ENCODE data around the gene EPN2. TPM values are rescaled to one million over a fixed set of nuclear protein-coding genes. Genes with fewer than 3 reads are reported as not detected.

The EPN2 gene
- polyA plus RNA-seq, 3 donors: 8.7 to 27.0 (median 14.2) TPM

DNA sequence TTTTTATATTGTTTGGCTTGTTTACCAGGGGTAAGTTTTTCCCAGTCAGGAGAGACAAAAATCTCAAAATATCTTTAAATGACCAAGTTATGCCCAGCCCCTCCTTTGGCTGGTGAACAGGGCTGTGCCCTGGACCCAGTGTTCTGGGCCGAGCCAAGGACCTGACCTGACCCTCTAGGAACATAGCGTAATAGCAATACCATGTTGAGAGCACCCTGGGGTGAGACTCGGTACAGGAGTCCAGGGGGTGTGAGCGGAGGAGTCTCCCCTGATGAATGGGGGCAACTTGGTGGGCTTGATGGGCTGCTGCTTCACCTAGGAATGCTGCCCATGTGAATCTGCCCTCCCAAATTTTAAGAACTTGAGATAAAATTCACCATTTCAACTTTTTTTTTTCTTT is 77.9 kb downstream of the EPN2 start:
- 94 to 95% (median 94%) methylated on average over 4 of the region's 4 CpGs for WGBS, 3 donors
- H3K27ac ChIP-seq (ENCODE audit: low read depth, low read length): no peak overlapping the region

DNA sequence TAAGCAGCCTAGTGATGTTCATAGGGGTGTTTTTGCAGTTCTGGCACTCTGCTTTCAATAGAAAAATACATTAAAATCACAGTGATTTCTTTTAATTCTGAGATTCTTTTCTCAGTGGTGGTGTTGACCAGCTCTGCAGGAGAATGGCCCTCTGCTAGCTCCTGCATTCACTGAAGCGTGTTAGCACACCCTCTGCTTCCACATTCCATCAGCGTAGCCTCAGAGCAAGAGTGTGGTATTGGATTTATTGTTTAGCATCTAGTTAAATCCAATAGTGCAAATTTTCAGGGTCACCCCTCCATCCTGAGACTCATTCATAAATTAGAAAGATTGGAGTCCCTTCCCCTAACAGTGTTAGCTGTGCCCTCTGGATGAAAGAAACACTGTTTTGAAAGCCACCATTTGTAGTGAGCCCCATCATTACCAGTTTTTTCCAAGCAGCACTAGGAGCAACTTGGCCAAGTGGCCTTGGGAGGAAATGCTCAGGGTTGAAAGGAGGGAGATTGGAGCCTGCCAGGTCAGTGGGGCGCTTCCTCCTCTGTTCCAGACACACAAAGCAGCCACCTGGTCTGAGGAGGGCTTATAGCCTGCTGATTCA is 79.7 kb downstream of the EPN2 start:
- WGBS, 3 donors: 75 to 82% (median 79%) methylated on average over 3 of the region's 3 CpGs
- H3K27ac ChIP-seq (ENCODE audit: low read depth, low read length): no peak overlapping the region

DNA sequence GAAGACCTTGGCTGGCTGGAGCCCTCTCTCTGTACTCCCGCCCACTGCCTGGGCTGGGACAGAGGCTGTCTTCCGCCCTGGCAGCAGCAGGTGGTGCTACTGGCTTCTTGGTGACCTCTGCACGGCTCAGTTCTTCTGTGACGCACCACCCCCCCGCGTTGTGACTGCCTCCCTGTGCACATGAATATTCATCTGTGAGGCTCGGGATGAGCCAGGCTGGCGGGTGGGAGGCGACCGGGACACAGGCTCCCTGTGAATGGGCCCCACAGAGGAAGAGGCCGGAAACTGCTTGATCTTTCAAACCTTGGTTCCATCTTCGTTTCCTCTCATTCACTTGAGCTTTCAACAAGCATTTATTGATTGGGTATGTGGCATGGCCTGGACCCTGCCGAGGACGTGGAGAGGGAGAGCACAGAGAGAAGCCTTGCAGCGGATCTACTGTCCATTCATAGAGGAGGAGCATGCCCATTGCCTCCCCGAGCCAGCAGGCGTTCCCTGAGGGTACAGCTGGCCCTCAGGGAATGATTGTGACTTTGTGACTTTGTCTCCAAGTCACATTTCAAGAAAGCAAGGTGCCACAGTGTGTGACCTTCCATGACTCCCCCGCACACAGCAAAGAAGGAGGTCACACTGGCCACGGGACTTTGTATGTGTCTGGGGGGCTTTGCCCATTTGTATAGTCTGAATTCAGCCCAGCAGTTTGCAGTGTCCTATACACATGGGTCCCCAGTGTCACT is 80.4 kb downstream of the EPN2 start:
- 44 to 58% (median 54%) methylated on average over 19 of the region's 19 CpGs for WGBS, 3 donors
- no peak overlapping the region for H3K27ac ChIP-seq (ENCODE audit: low read depth, low read length)

DNA sequence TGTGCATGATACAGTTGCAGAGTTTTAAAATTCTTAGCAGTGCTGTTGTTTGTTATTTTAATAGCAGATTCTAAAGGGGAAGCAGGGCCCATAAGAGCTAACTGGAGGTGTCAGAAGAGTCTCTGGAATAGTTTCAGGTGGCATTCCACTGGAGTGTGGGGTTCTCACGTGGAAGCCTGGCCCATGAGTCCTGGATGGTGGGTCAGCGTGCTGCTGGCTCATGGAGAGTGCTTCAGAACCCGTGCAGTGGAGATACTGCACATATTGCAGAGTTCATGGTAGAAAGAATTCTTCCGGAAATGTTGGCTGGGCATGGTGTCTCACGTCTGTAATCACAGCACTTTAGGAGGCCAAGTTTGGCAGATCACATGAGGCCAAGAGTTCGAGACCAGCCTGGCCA is 81.4 kb downstream of the EPN2 start:
- WGBS, 3 donors: 87 to 92% (median 91%) methylated on average over 6 of the region's 6 CpGs
- H3K27ac ChIP-seq (ENCODE audit: low read depth, low read length): no peak overlapping the region

DNA sequence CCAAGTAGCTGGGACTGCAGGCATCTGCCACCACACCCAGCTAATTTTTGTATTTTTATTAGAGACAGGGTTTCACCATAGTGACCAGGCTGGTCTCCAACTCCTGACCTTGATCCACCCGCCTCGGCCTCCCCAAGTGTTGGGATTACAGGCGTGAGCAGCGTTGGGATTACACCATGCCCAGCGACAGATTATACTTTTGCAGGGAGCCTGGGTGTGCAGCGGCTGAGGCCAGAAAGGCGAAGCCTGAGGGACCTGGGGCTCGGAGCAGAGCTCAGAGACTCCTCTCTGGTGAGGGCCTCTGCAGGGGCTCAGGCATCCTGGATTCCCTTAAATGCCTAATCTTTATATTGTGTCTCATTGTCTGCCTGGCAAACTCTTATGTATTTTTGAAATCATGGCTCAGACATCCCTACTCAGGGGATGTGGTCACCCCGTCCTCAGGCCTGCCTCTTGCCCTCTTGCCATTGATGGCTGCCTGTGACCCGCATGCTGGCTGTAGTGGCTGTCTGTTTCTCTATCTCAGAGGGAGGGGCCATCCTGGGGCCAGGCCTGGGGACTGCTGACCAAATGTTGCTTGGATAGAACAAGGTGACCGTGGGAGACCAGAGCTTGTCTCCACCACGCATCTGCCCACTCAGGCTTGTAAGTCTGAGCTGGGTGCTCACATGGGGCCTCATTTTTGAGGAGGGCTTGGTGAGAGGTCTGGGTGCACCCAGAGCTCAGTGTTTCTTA is 82.8 kb downstream of the EPN2 start:
- 89 to 94% (median 94%) methylated on average over 12 of the region's 12 CpGs for WGBS, 3 donors
- H3K27ac ChIP-seq (ENCODE audit: low read depth, low read length): no peak overlapping the region

DNA sequence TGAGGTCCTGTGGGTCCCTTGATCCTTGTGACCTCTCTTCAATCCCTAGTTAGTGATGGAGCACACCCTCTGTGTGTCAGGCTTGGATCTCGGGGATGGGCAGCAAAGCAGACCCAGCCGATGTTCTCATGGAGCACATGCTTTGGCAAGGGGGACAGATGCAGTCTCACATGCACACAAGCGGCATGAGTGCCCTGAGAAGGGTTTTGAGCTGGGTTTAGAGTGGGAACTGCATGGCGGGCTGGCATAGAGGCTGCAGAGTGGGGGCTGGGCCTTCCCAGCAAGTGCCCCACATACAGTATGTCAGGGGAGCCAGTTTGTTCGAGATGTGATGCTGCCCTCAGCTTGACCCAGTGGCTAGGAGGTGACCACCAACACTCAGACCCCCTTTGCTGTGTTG is 83.7 kb downstream of the EPN2 start:
- WGBS, 3 donors: 93 to 95% (median 95%) methylated on average over 5 of the region's 5 CpGs
- no peak overlapping the region for H3K27ac ChIP-seq (ENCODE audit: low read depth, low read length)

DNA sequence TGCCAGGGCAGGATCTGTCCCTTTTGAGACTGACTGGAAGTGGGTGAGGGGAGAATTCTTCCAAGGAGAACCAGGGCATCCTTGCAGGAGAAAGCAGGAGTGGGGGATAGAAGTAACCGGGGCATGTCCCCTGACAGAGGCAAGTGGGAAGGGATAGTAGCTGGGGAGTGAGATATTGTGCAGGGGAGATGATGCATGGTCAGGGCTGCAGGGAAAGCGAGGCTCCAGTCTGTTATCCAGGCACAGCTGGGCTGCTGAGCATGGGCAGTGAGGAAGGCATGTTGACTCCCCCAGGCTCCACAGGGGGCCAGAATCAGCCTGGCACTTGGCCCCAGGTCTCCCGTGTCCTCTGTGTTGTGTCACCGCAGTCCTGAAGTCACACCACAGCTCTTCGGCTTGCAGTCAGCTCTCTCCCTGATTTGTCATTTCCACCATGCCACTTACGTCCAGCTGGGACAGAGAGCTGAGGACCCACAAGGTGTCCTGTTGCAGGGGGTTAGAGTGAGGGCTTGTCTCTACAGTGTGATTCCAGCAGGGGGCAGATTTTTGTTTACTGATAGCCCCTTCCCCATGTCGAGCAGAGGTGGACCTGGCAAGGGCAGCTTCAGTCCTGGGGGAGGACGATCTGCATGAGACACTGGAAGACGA is 84.4 kb downstream of the EPN2 start:
- WGBS, 3 donors: 83 to 85% (median 83%) methylated on average over 9 of the region's 9 CpGs

DNA sequence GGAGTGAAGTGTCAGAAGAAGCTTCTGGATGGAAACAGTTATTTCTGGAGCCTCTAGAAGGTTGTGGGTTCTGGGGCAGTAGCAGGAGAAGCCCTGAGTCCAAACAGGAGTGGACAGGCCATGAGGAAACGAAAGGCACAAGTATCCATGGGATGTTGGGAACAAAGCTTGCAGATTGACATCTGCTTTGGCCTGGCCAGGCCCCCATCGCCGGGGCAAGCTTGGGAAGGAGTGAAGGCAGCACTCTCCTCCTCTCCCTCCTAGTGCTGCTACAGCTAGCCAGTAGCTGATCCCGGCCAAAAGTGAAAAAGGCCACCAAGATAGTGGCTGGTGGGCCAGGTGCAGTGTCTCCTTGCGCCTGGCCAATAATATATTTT is 85.0 kb downstream of the EPN2 start:
- 94 to 97% (median 97%) methylated on average over 5 of the region's 5 CpGs for WGBS, 3 donors
- H3K27ac ChIP-seq (ENCODE audit: low read depth, low read length): peak overlapping the region; percentile 6

More for the DNA sequence above, 84.4 kb downstream of the EPN2 start:
- H3K27ac ChIP-seq (ENCODE audit: low read depth, low read length): peak overlapping the region; percentile 6

DNA sequence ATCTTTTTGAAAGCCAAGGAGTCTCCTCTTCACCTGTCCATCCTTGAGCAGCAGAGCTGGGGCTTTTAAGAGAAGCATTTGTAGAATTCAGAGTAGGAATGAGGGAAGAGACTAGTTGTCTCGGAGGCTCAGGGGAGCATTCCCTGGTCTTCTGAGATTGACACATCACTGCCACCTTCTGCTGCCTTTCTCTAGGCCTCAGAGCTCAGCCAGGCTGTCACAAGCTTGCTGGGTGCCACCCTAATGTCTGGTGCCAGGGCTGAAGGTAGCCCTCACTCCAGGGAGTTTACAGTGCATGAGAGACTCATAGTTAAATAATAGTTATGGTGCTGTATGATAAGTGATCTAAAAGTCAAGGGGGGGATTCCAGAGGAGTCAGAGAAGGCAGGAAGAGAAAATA is 85.7 kb downstream of the EPN2 start:
- no peak overlapping the region for H3K27ac ChIP-seq (ENCODE audit: low read depth, low read length)
- 98 to 100% (median 100%) methylated on average over 1 of the region's 1 CpG for WGBS, 3 donors

DNA sequence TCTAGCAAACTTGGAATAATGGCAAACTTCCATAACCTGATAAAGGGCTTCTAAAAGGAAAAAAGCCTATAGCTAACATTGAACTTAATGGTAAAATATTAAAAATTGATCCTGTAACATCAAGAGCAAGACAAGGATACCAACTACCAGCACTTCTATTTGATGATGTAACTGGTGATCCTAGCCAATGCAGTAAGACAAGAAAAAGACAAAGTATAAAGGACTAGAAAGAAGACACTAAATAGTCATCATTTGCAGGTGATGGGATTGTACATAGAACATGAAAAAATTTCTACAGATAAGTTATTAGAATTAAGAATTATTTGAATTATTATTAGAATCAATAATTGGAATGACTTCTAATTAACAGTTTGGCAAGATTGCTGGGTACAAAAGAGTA is 88.4 kb downstream of the EPN2 start:
- no peak overlapping the region for H3K27ac ChIP-seq (ENCODE audit: low read depth, low read length)

DNA sequence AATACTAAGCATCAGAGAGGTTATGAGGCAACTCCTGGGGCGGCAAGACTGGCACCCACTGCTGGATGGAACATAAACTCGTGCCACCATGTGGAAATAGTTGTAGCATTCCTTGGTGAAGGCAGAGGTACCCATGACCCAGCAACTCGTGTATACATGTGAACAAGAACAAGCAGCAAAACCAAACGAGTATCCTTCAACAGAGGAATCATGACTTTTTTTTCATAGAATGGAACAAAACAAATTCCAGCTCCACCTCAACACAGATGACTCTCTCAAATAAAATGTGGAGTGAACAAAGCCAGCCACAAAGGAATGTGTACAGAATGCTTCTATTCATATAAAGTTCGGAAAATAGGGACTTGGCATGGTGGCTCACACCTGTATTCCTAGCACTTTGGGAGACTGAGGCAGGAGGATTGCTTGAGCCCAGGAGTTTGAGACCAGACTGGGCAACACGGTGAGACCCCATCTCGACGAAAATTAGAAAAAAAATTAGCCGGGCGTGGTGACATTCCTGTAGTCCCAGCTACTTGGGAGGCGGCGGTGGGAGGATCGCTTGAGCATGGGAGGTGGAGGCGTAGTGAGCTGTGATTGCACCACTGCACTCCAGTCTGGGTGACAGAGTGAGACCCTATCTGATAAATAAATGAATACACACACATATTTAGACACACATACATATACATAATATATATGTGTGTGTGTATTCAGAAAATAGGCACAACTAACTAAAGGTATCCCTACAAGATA is 90.0 kb downstream of the EPN2 start:
- H3K27ac ChIP-seq (ENCODE audit: low read depth, low read length): no peak overlapping the region

DNA sequence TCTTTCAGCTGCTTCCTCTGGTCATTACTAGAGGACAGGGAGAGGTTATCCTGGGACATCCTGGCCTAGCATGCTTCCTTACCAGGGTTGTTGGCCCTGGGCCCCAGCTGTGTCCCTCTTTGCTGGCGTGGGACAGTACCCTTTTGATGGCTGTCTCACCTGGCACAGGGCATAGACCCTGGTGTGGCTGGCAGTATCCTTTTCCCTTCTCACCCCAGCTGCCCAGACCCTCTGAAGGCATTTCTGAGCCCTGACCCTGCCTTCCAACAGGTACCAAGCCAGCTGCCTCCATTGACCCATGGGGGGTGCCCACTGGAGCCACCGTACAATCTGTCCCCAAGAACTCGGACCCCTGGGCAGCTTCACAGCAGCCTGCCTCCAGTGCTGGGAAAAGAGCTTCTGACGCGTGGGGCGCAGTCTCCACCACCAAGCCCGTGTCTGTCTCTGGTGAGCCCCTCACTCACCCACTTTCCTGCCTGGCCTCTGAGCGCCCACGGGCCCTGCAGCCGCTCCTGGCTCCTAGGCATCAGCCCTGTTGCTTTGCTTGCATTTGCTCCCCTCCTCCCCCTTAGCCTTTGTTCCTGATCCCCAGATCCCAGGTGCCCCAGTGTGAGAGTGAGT is 91.4 kb downstream of the EPN2 start:
- WGBS, 3 donors: 92 to 97% (median 95%) methylated on average over 10 of the region's 10 CpGs
- H3K27ac ChIP-seq (ENCODE audit: low read depth, low read length): no peak overlapping the region

More for the DNA sequence above, 90.0 kb downstream of the EPN2 start:
- WGBS, 3 donors: 88 to 92% (median 88%) methylated on average over 14 of the region's 14 CpGs

DNA sequence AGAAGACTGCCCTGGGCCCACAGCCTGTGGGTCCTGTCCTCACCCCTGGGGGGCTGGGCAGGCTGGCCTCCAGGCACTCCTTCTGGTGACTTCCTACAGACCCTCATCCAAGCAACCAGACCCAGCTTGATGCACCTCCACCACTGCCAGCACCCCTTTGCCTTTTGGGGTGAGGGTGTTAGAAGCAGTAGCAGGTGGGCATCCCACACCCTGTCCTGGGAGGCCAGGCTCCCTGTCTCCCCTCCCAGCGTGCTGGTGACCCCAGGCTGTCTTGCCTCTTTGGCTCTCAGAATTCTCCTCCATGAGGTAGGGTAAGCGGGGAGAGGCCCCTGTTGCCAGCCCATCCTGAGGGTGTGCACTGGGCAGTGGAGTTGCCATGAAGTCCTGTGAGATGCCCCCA is 92.0 kb downstream of the EPN2 start:
- WGBS, 3 donors: 92 to 100% (median 96%) methylated on average over 2 of the region's 2 CpGs
- no peak overlapping the region for H3K27ac ChIP-seq (ENCODE audit: low read depth, low read length)

DNA sequence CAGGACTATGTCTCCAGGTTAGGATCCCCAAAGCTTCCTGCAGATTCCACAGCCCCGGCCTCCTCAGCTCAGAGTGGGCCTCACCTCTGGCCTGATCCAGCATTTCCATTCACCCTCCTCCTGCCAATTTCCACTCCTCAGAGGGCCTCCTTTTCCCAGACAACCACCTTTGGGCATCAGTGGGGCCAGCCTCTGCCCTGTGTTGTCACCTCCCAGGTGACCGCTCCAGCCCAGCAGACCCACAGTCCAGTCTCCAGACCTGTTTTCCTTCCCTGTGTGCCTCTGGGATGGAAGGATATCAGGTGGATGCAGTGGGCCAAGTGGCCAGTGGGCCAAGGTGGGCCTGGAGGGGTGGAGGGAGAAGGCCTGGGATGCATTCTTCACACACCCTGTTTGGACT is 92.7 kb downstream of the EPN2 start:
- WGBS, 3 donors: 94 to 96% (median 96%) methylated on average over 2 of the region's 2 CpGs
- no peak overlapping the region for H3K27ac ChIP-seq (ENCODE audit: low read depth, low read length)

DNA sequence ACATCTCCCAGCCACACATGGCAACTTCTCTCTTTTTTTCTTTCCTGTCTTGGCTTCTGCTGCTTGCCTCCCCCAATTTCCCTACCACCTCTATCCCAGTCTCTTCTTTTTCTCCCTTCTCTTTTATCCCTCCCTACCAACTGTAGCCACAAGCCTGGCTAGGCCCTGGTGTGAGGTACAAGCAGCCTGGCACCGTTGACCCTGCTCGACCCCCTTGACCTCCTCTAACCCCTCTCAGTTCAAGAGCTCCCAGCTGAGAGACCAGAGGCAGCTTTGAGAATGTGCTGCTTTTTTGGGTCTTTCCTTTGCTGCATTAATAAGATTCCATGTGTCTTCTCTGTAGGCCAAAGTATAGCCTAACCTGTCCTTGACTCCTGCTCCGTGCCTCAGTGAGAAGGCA is 93.1 kb downstream of the EPN2 start:
- WGBS, 3 donors: 79 to 88% (median 86%) methylated on average over 3 of the region's 3 CpGs

DNA sequence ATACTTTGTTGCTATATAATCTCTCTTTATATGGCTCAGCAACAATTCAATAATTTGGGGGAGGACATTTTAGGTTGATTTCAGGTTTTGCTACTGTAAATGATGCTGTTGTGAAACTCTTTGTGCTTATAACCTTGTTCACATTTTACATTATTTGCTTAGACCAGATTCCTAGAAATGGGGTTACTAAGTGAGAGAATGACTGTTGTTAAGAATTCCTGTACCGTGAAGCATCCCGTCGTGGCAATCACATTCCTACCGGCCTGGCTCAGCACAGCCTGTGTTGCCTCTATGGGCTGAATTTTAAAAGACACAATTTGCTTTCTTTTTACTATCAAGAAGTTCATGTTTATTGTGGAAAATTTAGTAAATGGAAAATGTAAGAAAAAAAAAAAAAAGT is 94.0 kb downstream of the EPN2 start:
- no peak overlapping the region for H3K27ac ChIP-seq (ENCODE audit: low read depth, low read length)
- 75 to 93% (median 84%) methylated on average over 4 of the region's 4 CpGs for WGBS, 3 donors

More for the DNA sequence above, 93.1 kb downstream of the EPN2 start:
- no peak overlapping the region for H3K27ac ChIP-seq (ENCODE audit: low read depth, low read length)

DNA sequence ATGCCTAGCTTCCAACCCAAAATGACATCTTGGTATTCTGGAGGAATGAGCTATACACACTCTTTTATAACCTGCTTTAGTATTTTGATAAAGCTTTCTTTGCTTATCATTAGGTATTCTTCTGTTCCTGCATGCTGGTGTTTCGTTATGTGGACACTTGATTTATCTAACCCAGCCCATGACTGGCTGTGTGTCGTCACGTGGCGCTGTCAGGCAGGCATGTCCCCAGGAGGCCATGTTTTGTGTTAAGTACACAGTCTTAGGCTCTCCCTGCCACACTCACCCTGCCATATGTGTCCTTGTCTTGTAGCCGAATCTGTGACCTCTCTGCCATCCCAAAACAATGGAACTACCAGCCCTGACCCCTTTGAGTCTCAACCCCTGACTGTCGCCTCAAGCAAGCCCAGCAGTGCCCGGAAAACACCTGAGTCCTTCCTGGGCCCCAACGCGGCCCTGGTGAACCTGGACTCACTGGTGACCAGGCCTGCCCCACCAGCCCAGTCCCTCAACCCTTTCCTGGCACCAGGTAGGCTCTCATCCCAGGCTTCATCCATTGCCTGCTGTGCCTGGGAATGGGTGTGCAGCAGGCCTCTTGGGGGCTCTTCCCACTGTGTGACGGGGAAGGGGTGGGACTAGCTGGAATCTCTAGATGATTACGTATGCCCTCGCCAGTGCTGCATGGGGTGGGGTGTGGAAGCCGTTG is 94.5 kb downstream of the EPN2 start:
- 91 to 95% (median 94%) methylated on average over 13 of the region's 13 CpGs for WGBS, 3 donors
- no peak overlapping the region for H3K27ac ChIP-seq (ENCODE audit: low read depth, low read length)
